ENCODE measurements around the gene TMEM266. TPM values are rescaled to one million over a fixed set of nuclear protein-coding genes. Genes with fewer than 3 reads are reported as not detected.

Gene TMEM266
- total and polyA plus RNA-seq, 2 experiments from 2014 or later: 0.39 to 1.9 TPM

DNA sequence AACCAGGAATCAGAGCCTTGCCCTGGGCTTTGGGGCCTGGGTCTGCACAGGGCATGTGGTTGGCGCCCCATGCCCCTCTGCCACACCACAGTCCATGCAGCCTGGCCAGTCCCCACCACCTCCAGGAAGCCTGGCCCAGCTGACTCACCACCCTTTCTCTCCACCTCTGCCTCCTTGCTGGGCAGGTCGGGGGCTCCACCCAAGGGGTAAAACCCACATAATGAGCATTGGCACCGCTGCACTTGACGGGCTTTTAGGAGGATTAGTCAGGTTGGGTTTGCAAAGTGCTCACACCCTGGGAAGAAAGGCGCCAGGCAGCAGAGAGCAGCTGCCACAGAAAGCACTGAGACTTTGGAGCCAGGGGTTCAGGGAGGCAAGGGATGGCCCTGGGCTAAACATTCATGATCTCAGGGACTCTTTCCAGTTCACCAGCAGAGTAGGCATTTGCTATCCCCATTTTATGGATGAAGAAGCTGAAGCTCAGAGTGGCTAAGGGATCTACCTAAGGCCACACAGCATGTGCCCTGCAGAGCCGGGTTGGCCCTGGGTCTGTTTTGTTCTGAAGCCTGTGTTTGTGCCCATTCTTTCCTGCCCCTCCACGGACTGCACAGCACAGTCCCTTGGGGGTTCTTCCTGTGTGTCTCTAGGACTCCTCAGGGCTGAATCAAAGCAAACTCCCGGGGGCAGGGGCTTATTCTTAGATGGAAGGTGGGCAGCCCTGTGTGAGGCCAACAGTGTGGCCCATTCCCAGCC, 138.1 kb downstream of the TMEM266 start:
- no peak for DNase-seq (ENCODE audit: low spot score)
- H3K27ac ChIP-seq: no peak overlapping the region
- 92% methylated on average over 8 of the region's 8 CpGs for WGBS (ENCODE audit: low lambda C conversion rate, missing lambda C conversion rate)

GRCh38 chr15:76198456-76199105, 138.8 kb downstream of the TMEM266 start:
- 95% methylated on average over 6 of the region's 6 CpGs for WGBS (ENCODE audit: low lambda C conversion rate, missing lambda C conversion rate)
- DNase-seq (ENCODE audit: low spot score): no peak
- Histone ChIP-seq H3K9me2 (replicated peaks; ENCODE audit: insufficient read depth) (no peaks in the 10 kb centered on the region), H3K4me1 (ENCODE audit: insufficient read depth) (peaks cover 16% of the 10 kb centered on the region), H4K20me1 (ENCODE audit: insufficient read depth, poor library complexity, severe bottlenecking) (no peaks in the 10 kb centered on the region), H3K79me2 (no peaks in the 10 kb centered on the region), H3K4me2 (no peak overlapping the region), H3K4me3 (no peak overlapping the region), H2AFZ (no peak overlapping the region), H3K27me3 (no peaks in the 10 kb centered on the region), H3K9me3 (ENCODE audit: low read depth) (no peaks in the 10 kb centered on the region), H3K27ac (no peak overlapping the region), H3K36me3 (replicated peaks; ENCODE audit: insufficient read depth, low read depth) (no peaks in the 10 kb centered on the region)
- TF ChIP-seq, protein P1, sequence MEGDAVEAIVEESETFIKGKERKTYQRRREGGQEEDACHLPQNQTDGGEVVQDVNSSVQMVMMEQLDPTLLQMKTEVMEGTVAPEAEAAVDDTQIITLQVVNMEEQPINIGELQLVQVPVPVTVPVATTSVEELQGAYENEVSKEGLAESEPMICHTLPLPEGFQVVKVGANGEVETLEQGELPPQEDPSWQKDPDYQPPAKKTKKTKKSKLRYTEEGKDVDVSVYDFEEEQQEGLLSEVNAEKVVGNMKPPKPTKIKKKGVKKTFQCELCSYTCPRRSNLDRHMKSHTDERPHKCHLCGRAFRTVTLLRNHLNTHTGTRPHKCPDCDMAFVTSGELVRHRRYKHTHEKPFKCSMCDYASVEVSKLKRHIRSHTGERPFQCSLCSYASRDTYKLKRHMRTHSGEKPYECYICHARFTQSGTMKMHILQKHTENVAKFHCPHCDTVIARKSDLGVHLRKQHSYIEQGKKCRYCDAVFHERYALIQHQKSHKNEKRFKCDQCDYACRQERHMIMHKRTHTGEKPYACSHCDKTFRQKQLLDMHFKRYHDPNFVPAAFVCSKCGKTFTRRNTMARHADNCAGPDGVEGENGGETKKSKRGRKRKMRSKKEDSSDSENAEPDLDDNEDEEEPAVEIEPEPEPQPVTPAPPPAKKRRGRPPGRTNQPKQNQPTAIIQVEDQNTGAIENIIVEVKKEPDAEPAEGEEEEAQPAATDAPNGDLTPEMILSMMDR (IDR thresholded peaks at IDR 0.05; ENCODE audit: poor library complexity): no peak
- no peak for TF ChIP-seq EZH2 (IDR thresholded peaks at IDR 0.05; ENCODE audit: borderline replicate concordance)
- TF ChIP-seq EZH2phosphoT487 (IDR thresholded peaks at IDR 0.05; ENCODE audit: low read depth, severe bottlenecking, unreplicated experiment): no peak

More for the DNA sequence above, 138.1 kb downstream of the TMEM266 start:
- Histone ChIP-seq H3K27me3 (no peaks in the 10 kb centered on the region), H3K4me2 (no peak overlapping the region), H3K4me1 (ENCODE audit: insufficient read depth) (peaks cover 16% of the 10 kb centered on the region), H3K36me3 (replicated peaks; ENCODE audit: insufficient read depth, low read depth) (no peaks in the 10 kb centered on the region), H3K9me3 (ENCODE audit: low read depth) (no peaks in the 10 kb centered on the region), H2AFZ (no peak overlapping the region), H4K20me1 (ENCODE audit: insufficient read depth, poor library complexity, severe bottlenecking) (no peaks in the 10 kb centered on the region), H3K79me2 (no peaks in the 10 kb centered on the region), H3K4me3 (no peak overlapping the region), H3K9me2 (replicated peaks; ENCODE audit: insufficient read depth) (no peaks in the 10 kb centered on the region)
- TF ChIP-seq, protein P1 (IDR thresholded peaks at IDR 0.05; ENCODE audit: poor library complexity): no peak
- TF ChIP-seq EZH2phosphoT487 (IDR thresholded peaks at IDR 0.05; ENCODE audit: low read depth, severe bottlenecking, unreplicated experiment) (no peak), EZH2 (IDR thresholded peaks at IDR 0.05; ENCODE audit: borderline replicate concordance) (no peak)

- no peak for DNase-seq (ENCODE audit: low spot score)
- Histone ChIP-seq H3K4me1 (ENCODE audit: insufficient read depth) (peaks cover 16% of the 10 kb centered on the region), H3K4me2 (no peak overlapping the region)
These were observed 139.6 kb downstream of the TMEM266 start for GRCh38 chr15:76199106-76200082.

More at GRCh38 chr15:76199106-76200082, 139.6 kb downstream of the TMEM266 start:
- no peaks in the 10 kb centered on the region for H3K79me2 ChIP-seq
- no peaks in the 10 kb centered on the region for H3K27me3 ChIP-seq
- WGBS (ENCODE audit: low lambda C conversion rate, missing lambda C conversion rate): 90% methylated on average over 19 of the region's 19 CpGs
- H3K36me3 ChIP-seq (replicated peaks; ENCODE audit: insufficient read depth, low read depth): no peaks in the 10 kb centered on the region
- TF ChIP-seq EZH2phosphoT487 (IDR thresholded peaks at IDR 0.05; ENCODE audit: low read depth, severe bottlenecking, unreplicated experiment) (no peak), EZH2 (IDR thresholded peaks at IDR 0.05; ENCODE audit: borderline replicate concordance) (no peak)
- TF ChIP-seq, protein P1 (IDR thresholded peaks at IDR 0.05; ENCODE audit: poor library complexity): no peak
- H3K4me3 ChIP-seq: no peak overlapping the region
- H3K9me3 ChIP-seq (ENCODE audit: low read depth): no peaks in the 10 kb centered on the region
- H2AFZ ChIP-seq: no peak overlapping the region
- H4K20me1 ChIP-seq (ENCODE audit: insufficient read depth, poor library complexity, severe bottlenecking): no peaks in the 10 kb centered on the region
- H3K9me2 ChIP-seq (replicated peaks; ENCODE audit: insufficient read depth): no peaks in the 10 kb centered on the region
- no peak overlapping the region for H3K27ac ChIP-seq

All from hepatocyte (in vitro differentiated cells).